ENCODE data around the gene OCSTAMP.

Gene OCSTAMP, protein sequence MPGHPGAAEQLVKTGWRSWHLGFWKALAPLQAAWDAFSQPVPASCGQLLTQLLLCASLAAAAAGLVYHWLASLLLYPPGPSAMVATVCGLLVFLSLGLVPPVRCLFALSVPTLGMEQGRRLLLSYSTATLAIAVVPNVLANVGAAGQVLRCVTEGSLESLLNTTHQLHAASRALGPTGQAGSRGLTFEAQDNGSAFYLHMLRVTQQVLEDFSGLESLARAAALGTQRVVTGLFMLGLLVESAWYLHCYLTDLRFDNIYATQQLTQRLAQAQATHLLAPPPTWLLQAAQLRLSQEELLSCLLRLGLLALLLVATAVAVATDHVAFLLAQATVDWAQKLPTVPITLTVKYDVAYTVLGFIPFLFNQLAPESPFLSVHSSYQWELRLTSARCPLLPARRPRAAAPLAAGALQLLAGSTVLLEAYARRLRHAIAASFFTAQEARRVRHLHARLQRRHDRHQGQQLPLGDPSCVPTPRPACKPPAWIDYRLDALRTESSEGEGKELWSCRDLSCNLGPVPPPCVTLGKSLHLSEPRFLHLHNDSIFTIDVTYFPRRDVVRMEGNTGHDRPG
- 1.2 to 18.8 (median 8.9) reads per million in 17 experiments for total RNA-seq

DNA sequence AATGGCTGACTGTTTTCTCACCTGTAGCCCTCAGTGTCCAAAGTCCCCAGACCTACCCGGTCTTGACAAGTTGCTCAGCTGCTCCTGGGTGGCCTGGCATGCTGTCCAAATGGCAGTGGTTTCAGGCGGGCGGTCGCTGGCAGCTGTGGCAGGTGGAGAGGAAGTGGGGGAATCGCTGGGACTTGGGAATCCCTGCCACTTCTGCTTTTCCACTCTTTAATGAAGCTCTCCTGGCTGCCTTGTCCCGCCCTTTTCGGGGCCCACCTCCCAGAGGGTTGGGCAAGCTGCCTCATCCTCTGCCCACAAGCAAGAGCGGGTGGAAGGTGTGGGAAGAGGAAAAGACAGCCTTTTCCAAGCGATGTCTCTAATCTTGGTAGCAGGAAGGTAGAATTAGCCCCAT, at the start of gene OCSTAMP:
OCSTAMP (minus strand) TSS at position 194 of the 400 bp plus-strand sequence; CDS start at position 100, 94 bp downstream.
- peak; percentile 42 to 79 (median 68) for DNase-seq

DNA sequence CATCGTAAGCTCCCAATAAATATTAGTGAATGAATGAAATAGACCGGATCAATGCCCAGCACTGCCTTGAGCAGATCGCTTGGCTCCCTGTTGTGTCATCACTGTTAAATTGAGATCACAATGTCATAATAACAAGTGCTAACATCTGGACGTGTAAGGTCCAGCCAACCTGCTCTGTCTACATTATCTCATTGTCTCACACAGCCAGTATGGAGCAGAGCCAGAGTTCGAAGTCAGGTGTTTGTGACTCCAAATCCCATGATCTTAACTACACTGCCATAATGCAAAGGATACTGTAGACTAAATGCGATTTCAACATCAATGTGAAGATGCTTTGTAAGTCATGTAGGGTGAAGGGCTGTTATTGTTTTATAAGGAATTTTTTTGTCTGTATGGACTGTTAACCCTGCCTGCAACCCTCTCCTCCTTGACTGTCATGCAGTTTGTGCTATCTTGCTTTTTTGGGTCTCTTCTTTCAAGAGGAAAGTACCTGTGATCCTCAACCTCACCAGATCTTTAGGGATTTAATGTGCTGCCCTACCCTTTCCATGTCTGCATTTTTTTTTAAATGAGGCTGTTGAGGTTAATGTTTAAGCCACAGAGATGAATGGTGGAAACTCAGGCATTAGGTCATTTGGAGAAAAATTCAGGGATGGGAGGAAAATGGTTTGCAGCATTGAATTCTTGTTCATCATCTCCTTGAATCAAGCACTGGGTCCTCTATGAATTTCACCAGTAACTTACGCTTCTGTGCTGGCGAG, 49.0 kb upstream of the OCSTAMP start:
- DNase-seq: no peak

DNA sequence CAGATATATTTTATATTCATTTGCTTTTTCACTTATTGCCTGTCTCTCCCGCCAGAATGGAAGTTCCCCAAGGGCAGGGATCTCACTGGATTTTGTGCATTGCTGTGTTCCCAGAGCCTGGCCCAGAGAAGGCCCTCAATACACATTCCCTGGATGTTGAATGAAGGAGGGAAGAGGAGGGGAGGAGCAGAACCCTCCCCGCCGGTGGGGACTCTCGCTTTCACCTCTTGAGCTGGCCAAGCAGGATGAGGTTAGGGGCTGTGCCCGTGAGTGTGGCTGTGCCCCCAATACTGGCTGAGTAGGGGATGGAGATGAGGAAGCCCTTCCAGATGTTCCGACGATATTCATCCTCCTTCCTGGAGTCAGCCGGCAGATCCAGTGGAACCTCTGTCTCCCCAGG, 45.5 kb upstream of the OCSTAMP start:
- DNase-seq: no peak

DNA sequence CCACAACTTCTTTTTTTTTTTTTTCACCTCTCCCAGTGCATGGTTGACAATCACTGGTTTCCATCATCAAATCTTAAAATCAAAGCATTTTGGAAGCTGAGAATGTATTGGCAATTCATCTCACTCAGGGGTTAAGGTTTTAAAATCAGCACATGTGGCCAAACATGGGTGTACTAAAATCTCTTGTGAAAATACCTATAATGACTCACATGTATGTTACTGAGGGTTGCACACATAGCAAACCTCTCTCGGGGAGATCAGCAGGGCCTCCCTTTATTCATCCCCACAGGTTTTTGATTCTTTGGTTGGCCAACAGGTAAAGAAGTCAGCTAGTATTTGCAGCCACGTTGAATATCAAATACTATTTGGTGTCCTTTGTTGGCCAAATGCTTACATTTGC, 44.3 kb upstream of the OCSTAMP start:
- DNase-seq: no peak

DNA sequence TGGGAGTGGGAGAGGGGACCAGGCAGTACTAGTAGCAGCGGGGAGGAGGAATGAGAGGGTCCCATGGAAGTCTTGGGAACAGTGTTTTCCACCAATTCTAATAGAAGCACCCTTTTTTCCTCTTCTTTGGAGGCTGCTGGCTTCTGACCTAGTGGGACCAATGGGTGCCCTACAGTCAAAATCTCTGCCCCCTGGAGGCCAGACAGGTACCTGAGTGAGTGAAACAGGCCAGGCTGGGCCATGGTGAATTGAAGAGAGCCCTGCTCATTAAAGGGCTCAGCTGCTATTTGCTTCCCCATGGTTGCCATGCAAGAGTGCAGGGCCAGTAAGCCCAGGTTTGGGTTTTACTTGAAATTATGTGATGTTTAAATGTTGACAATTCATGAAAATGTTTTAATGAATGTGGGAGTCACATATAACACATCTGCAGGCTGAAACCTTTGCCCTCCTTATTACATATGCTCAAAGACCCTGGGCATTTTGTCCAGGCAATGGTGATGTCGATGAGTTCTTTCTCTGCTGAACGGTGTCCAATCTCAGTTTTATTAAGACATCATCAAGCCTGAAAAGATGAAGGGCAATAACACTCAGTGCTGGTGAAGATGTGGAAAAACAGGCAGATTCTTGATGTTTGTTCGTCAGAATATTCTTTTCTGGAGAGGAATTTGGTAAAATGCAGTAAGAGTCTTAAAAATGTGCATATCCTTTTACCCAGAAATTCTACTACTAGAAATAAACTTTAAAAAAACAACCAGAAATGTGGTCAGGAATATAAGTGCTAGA, 42.3 kb upstream of the OCSTAMP start:
- DNase-seq: peak in 2 of 4 experiments; percentile 40 to 52

DNA sequence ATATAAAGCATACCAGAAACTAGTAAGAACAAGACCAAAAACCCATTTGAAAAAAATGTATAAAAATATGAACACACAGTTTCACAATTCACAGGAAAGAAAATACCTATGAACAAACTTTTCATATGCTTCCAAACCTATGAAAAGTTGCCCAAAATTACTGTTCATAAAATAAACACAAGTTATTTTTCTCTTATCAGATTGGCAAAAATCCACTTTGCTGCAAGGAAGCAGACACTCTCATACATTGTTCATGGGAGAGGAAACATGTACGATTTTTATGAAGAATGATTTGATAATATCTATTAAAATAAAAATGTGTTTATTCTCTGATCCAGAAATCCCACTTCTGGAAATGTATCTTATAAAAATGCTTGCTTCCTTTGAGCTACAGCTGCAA, 40.0 kb upstream of the OCSTAMP start:
- DNase-seq: no peak

DNA sequence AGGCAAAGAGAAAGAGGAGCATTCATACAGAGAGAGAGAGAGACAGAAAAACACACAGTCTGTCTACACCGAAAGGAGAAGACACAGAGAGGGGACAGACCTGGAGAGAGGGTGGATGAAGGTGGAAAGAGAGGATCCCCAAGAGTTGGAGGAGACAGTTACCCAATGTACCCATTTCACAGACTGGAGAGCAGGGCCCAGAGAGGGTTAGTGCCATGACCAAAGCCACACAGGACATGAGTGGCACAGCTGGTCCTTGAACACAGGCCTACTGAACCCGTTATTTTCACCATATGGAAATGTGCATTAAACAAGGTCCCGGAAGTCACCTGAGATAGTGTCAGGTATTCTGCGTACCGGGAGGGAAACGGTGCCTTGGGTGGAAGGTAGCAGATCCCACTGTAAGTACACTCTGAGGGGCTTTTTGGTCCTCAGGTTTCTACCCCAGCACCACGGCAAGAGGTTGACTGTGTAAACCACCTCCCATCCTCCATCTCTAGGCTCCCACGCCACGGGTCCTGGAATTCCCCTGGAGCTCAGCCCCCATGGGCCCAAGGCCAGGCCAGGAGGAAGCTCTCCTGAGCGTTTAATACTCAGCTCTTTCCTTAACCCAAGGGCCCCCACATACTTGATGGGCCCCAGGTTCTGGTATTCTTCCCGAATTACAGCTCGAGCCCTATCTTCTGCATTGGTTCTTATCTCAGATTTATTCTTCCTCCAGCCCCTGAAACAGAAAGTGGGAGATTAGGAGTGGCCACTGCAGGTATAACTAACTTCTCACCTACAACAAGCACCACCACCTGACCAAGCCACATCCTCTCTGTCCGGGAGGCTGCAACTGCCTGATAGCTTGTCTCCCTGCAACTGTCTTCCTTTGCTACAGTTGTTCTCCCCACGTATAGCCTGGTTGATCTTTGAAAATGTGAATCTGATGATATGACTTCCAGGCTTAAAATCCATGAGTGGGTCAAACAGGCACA, 38.4 kb upstream of the OCSTAMP start:
- no peak for DNase-seq

DNA sequence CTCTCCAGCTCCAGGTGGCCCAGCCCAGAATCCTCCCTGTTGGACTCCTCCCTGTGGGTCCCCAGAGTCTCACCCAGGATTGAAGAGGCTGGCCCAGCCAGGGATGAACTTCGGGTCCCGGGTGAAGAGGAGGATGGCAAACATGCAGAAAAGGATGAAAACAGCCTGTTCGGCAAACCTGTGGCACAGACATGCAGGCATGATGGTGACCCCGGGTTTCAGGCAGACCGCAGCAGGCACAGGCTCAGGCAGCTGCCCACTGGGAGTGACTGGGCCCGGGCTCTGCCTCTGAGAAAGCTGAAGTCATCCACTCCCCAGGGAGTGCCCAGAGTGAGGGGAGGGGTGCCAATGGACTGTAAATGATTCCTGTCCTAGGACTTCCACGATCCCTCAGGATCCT, 37.5 kb upstream of the OCSTAMP start:
- no peak for DNase-seq

DNA sequence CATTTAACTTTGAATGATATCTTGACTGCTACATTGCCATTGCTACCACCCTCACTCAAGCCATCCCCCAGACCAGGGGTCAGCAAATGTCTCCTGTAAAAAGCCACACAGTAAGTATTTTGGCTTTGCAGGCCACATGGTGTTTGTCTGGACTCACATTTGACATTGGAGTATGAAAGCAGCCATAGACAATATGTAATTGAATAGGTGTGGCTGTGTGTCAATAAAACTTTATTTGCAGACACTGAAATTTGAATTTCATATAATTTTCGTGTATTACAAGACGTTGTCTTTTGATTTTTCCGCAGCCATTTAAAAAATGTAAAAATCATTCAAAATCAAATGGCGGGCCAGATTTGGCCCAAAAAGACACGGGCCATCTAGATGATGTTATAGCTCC, 36.3 kb upstream of the OCSTAMP start:
- no peak for DNase-seq

DNA sequence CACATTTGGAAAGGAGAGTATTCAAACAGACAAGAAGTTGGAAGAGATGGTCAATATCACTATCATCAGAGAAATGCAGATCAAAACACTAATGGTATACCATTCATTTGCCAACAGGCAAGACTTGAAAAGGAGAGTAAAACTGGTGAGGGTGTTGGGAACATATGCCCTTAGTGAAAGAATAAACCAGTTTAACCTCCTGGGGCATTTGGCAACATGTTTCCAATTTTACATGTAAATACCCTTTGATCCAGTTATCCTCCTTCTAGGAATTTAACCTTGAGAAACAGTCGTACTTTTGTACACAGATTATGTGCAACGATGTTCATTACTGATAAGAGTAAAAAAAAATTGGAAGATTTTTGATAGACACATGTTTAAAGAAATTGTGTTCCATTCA, 34.1 kb upstream of the OCSTAMP start:
- no peak for DNase-seq

DNA sequence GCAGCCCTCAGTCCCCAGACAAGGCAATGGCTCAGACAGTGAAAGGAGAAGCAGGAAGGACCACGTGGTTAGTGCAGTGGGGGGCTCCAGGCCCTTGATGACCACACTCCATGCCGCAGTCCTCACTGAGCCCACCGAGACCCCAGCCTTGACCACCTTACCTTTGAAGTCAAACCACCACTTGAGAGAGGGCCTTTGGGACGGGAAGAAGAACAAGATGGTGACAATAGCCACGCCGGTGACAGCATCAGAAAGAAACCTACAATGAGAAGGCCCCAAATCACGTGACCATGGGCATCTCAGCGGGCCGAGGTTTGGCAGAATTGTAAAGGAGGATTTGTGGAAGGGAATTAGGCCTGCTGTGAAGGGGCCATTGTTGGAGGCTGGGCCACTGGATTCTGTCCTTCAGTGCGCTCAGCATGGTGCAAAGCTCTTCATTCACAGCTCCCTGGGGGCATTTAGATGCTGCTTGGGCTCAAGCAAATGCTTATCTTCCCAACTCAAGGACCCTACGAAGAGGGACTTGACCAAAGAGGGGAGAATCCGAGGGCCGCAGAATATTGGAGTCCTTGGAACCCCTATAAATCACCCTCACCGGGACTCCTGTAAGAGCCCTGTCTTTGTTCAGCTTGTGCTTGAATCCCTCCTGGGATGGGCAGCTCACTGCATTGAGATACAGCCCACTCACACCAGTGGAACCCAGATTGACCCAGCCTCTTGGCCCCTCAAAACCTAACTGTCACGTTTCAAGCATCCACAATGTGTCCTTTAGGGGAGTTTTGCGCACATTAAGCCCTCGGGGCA, 33.2 kb upstream of the OCSTAMP start:
- DNase-seq: no peak

DNA sequence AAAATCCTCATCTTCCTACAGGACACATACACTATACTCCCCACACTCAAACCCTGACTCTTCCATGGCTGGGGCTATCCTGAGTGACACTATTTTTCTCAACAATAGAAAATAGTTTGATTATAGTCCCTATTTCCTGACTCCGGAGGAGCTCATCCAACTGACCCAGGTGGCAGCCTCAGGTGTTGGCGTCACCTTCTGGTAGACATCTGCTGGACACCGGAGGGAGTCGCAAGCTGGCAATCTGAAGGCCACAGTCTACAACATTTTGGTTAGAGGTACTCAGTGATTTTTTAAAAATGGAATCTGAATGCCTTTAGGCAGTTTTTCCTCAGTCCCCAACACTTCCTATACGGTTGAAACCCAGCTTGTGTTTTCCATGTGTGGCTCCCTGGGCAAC, 32.2 kb upstream of the OCSTAMP start:
- no peak for DNase-seq

DNA sequence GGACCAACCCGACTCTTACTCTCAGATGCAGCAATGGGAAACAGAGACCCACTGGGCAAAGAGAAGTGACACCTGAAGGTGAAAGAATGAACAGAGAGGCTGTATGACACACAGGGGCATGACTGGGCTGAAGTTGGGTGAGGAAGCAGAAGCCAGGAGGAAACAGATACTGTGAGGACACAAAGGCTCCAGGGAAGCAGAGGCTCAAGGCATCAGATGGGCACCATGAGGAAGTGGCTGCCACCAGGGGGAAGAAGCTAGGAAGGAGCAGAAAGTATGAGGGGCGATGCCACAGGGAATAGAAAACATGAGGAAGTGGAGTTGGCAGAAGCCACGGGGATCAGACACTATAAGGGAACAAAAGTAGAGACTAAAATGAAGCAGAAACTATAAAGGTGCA, 30.9 kb upstream of the OCSTAMP start:
- peak; percentile 42 to 67 (median 64) for DNase-seq

DNA sequence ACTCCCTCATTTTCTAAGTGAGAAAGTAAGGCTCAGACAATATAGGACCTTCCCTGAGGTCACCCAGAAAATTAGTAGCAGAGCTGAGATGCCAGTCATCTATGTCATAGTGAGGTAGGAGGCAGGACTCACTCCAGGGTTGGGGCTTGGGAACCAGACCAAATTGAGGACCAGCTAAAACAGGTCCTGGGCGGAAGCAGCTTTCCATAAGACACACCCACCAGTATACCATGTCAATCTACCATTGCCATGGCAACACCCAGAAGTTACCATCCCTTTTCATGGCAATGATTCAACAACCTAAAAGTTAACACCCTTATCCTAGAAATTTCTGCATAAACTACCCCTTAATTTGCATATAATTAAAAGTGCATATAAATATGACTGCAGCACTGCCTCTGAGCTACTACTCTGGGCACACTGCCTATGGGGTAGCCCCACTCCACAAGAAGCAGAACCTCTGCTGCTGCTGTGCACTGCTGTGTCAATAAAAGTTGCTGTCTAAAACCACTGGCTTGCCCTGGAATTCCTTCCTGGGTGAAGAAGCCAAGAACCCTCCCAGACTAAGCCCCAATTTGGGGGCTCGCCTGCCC, 30.3 kb upstream of the OCSTAMP start:
- DNase-seq: no peak

DNA sequence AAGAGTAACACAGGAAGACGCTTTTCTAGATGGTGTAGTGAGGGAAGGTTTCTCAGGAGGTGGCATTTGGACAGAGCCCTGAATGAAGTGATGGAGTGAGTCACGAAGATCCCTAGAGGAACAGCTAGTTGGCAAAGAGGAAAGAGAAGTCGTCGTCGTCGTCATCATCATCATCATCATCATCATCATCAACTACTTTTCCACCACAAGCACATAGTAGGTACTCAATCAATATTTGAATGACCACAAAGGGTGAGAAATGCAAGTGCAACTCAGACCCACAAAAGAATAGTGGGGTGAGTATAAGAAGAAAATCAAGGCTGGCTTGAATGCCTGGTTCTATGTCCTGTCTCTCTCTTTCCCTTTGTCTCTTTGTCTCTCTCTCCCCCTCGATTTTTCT, 28.3 kb upstream of the OCSTAMP start:
- DNase-seq: no peak

DNA sequence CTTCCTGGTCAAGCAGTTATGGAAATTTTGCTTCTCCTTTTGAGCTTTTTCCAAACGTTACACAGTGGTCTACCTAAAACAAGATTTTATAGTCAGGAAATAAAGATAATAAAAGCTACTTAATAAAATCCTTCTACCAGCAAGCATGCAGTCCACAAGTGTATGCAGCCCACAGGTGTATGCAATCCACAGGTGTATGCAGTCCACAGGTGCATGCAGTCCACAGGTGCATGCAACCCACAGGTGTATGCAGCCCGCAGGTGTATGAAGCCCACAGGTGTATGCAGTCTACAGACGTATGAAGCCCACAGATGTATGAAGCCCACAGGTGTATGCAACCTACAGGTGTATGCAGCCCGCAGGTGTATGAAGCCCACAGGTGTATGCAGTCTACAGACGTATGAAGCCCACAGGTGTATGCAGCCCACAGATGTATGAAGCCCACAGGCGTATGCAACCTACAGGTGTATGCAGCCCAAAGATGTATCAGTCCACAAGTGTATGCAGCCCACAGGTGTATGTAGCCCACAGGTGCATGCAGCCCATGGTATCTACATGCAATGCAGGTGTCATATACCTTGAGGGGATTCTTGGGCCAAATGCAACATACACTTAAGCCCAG, 26.4 kb upstream of the OCSTAMP start:
- DNase-seq: no peak

DNA sequence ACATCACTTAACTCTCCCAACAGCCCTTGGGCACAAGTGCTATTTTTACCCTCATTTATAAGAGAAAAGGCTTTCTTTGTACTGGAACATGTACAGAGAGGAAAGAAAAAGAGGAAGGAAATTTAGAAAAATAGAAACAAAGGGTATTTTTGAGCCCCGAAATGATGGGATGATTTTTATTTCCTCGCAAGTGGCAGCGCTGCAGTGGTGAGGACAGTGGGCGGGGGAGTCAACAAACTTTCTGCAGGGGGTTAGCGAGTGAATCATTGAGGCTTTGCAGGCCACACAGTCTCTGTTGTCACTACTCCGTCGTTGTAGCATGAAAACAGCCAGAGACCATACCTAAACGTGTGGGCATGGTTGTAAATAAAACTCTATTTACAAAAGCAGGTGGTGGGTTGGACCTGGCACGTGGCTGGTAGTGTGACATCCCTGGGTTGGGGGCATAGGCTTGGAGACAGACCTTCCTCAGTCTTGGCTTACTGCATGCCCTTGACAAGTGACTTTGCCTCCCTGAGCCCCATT, 25.5 kb upstream of the OCSTAMP start:
- peak; percentile 28 to 54 (median 36) for DNase-seq

DNA sequence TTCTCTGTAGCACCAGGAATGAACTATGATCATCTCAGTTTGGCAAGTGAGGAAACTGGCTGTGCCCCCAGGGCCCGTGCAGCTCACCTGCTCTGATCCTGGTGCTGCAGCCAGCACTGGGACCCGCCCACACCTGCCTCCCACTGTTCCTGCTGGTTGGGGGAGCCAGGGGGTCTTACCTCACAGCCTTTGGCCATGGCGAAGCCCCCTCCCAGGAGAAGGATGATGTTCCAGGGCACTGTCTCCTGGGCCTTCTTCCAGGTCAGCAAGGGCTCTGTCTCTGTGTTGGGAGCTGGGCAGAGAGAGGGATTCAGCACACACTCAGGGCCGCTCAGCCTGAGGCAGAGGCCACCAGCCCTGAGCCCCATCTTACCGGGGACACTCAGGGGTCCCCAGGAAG, 24.9 kb upstream of the OCSTAMP start:
- DNase-seq: no peak

DNA sequence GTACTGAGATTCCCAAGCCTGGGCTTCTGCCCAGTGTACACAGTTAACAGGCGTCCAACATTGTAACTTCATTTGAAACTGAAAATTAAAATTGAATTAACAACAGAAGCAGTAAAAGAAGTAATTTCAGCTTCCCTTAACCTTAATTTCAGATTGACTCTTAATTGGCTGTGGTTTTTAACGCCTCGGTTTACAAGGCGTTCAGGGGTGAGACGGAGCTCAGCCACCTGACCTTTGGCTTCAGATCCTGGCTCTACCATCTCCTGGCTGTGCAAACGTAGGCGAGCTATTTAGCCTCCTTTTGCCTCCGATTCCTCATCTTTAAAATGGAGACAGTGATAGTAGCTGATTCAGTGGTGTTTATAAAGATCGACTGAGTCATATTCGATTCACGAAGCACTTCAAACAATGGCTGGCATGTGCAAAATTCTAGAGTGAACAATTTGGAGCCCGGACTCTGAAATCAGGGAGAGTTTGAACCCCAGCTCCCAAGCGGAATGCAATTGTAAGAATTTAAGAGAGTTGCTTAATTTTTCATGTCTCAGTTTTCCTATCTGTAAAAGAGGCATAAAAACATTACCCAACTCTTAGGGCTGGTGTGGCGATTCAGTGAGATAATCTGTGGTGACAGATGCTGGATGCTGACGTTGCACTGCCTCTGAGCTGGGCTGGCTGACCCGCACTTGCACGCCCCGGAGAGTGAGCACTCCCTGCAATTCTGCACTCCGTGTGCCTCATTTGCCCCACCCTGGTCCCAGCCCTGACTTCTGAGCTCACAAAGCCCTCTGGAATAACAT, 23.5 kb upstream of the OCSTAMP start:
- DNase-seq: no peak
